Activated naive CD4-positive, alpha-beta T cell treated with anti-CD3 and anti-CD28 coated beads, Interleukin-2, amount 50 U/mL, for 72 hours (primary cell): Measurements from ENCODE around the gene SLC1A2. TPM values are rescaled to one million over a fixed set of nuclear protein-coding genes. Genes with fewer than 3 reads are reported as not detected.
A peak's percentile ranks its signal among the peaks of the same experiment; 100 is the strongest.

Experiments used
- ATAC-seq, 2 donors: fragments of 150-1000 bp; cut with Tn5 transposase; 2 replicates each; pipeline ENCODE4 v1.10.0; 2021; ENCODE audit warnings: mild to moderate bottlenecking in 2 of 2, moderate library complexity in 2 of 2
- DNase-seq, 2 donors: peaks; one replicate each; pipeline ENCODE4 v3.0.0; 2021 to 2022; ENCODE audit warnings: low spot score in 2 of 2
- H3K27ac Mint-ChIP-seq, 2 donors: one replicate each; pipeline ENCODE4 v1.8.0; 2022; ENCODE audit warnings: mild to moderate bottlenecking in 2 of 2, mixed read lengths in 2 of 2
- H3K36me3 Mint-ChIP-seq, 2 donors: one replicate each; pipeline ENCODE4 v1.8.0; 2022; ENCODE audit warnings: mixed read lengths in 2 of 2
- H3K9me3 Mint-ChIP-seq, 2 donors: one replicate each; pipeline ENCODE4 v1.8.0; 2022; ENCODE audit warnings: mixed read lengths in 2 of 2
- total RNA-seq, 2 donors: library from RNA; stranded (reverse); gene quantifications; one replicate each; pipeline ENCODE4 v1.2.3, GENCODE V29; 2022

Gene SLC1A2
- total RNA-seq, 2 donors from 2014 or later = 0.14 TPM; not detected in 1

GRCh38 chr11:35366798-35367197 is 52.6 kb downstream of the SLC1A2 start:
- no peak for DNase-seq
- peak in 1 of 2 donors; percentile 31 for ATAC-seq
- H3K27ac Mint-ChIP-seq = no peak overlapping the region
- peaks cover 5 to 23% of the 10 kb centered on the region in 2 donors for H3K9me3 Mint-ChIP-seq
- peaks cover 8 to 12% of the 10 kb centered on the region in 2 donors for H3K36me3 Mint-ChIP-seq

DNA sequence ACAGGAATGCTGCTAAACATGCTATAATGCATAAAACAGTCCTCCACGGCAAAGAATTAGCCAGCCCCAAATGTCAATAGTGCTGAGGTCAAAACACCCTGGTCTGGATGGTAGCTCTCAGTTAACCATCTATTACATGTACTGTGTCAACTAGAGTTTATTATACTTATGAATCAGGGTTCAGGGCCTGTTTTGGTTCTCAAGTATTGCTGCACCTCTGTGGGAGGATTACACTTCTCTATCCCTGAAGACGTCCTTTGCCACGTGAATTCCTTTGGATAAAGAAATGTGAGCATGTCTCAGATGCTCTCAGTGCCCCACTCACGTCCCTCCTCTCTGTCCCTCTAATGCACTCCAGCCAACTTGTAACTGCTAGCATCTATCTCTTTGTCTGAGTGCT is 53.4 kb downstream of the SLC1A2 start:
- peaks cover 8 to 12% of the 10 kb centered on the region in 2 donors for H3K36me3 Mint-ChIP-seq
- ATAC-seq (no peak), DNase-seq (no peak)
- no peak overlapping the region for H3K27ac Mint-ChIP-seq
- peaks cover 5 to 23% of the 10 kb centered on the region in 2 donors for H3K9me3 Mint-ChIP-seq

DNA sequence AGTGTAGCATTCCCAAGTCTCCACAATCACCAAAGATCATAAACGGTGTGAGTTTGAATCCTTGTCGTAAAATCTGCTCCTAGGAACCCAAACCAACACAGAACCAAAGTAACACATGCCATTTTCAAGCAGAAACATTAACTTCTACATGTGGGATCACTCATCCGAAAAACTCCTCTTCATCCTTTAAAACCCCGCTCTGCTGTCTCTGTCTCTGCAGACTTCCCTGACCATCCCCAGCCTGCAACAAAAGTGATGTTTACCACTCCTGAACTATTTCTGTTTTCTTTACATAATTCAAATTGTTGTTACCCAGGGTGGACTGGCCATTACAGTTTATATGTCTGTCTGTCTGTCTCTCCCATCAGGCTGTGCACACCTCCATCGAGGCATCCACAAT is 54.0 kb downstream of the SLC1A2 start:
- H3K9me3 Mint-ChIP-seq = peaks cover 5 to 23% of the 10 kb centered on the region in 2 donors
- ATAC-seq (no peak), DNase-seq (no peak)
- H3K27ac Mint-ChIP-seq = no peak overlapping the region
- H3K36me3 Mint-ChIP-seq = peaks cover 8 to 12% of the 10 kb centered on the region in 2 donors

GRCh38 chr11:35363854-35364780 is 55.2 kb downstream of the SLC1A2 start:
- H3K9me3 Mint-ChIP-seq = peaks cover 5 to 23% of the 10 kb centered on the region in 2 donors
- H3K36me3 Mint-ChIP-seq = peaks cover 8 to 12% of the 10 kb centered on the region in 2 donors
- peak in 1 of 2 donors; percentile 48 for ATAC-seq
- DNase-seq = no peak
- H3K27ac Mint-ChIP-seq = no peak overlapping the region

GRCh38 chr11:35363246-35363801 is 56.0 kb downstream of the SLC1A2 start:
- ATAC-seq = no peak
- Mint-ChIP-seq H3K9me3 (peaks cover 5 to 23% of the 10 kb centered on the region in 2 donors), H3K27ac (no peak overlapping the region), H3K36me3 (peaks cover 8 to 12% of the 10 kb centered on the region in 2 donors)
- DNase-seq = no peak

- ATAC-seq = no peak
- no peak for DNase-seq
- peaks cover 8 to 12% of the 10 kb centered on the region in 2 donors for H3K36me3 Mint-ChIP-seq
- H3K9me3 Mint-ChIP-seq = peaks cover 5 to 23% of the 10 kb centered on the region in 2 donors
- H3K27ac Mint-ChIP-seq = no peak overlapping the region
These were observed 56.8 kb downstream of the SLC1A2 start for GRCh38 chr11:35362521-35362980.

GRCh38 chr11:35360055-35360530 is 59.3 kb downstream of the SLC1A2 start:
- no peak for DNase-seq

DNA sequence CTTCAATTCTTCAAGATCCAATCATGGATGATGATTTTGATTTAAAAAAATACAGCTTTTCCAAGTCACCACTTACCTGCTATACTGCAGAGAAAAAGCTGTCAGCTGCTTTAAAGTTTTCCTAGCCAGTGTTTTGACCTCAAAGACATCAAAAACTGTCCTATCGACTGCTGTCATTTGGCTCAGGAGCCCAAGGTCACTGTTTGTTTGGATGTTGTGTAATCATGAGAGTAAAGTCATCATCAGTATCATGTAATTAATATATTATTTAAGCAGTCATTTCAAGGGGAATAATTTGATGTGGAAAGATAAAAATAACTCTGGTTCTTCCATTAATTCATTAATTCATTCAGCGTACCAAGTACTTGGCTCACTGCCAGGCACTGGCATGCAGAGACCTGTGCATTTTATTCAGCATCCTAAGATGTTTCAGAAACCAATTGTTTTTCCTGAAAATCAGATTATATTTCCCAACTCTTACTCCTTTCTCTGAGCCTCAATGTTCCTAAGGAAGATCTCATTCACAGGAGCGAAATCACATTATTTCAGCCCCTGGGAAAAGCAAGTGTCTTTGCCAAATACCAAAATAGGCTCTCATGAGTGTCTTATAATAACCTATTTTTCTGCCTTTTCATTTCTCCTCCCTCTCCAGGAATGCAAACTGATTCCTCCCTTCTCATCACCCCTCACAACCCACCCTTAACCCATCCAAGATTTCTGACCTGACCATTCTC is 59.9 kb downstream of the SLC1A2 start:
- no peak for DNase-seq
- Mint-ChIP-seq H3K27ac (peak overlapping the region in 1 of 2 donors; percentile 19), H3K36me3 (no peaks in the 10 kb centered on the region)

More at GRCh38 chr11:35360055-35360530, 59.3 kb downstream of the SLC1A2 start:
- no peak for ATAC-seq
- Mint-ChIP-seq H3K27ac (peak overlapping the region in 1 of 2 donors; percentile 19), H3K36me3 (no peaks in the 10 kb centered on the region), H3K9me3 (peaks cover 0 to under 1% of the 10 kb centered on the region in 2 donors)

GRCh38 chr11:35358391-35358790 is 61.0 kb downstream of the SLC1A2 start:
- no peaks in the 10 kb centered on the region for H3K9me3 Mint-ChIP-seq
- ATAC-seq = no peak
- DNase-seq = no peak
- no peak overlapping the region for H3K27ac Mint-ChIP-seq
- H3K36me3 Mint-ChIP-seq = no peaks in the 10 kb centered on the region

More for the DNA sequence above, 59.9 kb downstream of the SLC1A2 start:
- no peak for ATAC-seq
- no peaks in the 10 kb centered on the region for H3K9me3 Mint-ChIP-seq

- H3K27ac Mint-ChIP-seq = no peak overlapping the region
- DNase-seq (no peak), ATAC-seq (no peak)
- no peaks in the 10 kb centered on the region for H3K36me3 Mint-ChIP-seq
- H3K9me3 Mint-ChIP-seq = no peaks in the 10 kb centered on the region
These were observed 61.4 kb downstream of the SLC1A2 start for GRCh38 chr11:35357923-35358322.

DNA sequence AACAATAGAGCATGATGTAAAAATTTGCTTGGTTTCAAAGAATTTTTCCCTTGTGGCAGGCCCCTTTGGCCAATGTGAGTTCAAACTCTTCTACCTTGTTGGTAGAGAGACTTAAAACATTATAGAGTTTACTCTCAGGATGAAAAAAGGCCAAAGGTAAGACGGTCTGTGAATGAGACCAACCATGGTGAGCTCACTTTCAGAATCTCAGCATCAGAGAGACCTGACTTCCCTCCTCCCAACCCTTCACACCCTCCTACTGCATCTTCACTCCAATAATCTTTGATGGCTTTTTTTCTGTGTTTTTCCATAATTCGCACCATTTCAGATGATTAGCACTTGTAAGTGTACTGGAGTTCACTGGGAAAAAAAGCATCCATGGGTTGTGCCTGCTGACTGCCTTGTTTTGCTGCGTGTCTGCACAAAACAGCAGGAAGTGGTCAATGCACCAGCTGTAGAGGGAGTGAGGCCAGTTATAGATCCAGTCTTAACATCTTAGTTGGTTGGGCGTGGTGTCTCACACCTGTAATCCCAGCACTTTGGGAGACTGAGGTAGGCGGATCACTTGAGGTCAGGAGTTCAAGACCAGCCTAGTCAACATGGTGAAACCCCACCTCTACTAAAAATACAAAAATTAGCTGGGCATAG is 64.1 kb downstream of the SLC1A2 start:
- H3K27ac Mint-ChIP-seq = no peak overlapping the region

GRCh38 chr11:35354644-35355043 is 64.7 kb downstream of the SLC1A2 start:
- Mint-ChIP-seq H3K27ac (no peak overlapping the region), H3K36me3 (no peaks in the 10 kb centered on the region), H3K9me3 (no peaks in the 10 kb centered on the region)
- ATAC-seq = no peak
- DNase-seq = no peak

More for the DNA sequence above, 64.1 kb downstream of the SLC1A2 start:
- ATAC-seq (no peak), DNase-seq (no peak)
- Mint-ChIP-seq H3K36me3 (no peaks in the 10 kb centered on the region), H3K9me3 (no peaks in the 10 kb centered on the region)

GRCh38 chr11:35352077-35352888 is 67.1 kb downstream of the SLC1A2 start:
- no peak for ATAC-seq
- no peak overlapping the region for H3K27ac Mint-ChIP-seq

GRCh38 chr11:35349897-35350296 is 69.5 kb downstream of the SLC1A2 start:
- peaks cover 5 to 13% of the 10 kb centered on the region in 2 donors for H3K36me3 Mint-ChIP-seq
- H3K27ac Mint-ChIP-seq = peak overlapping the region in 1 of 2 donors; percentile 87

More at GRCh38 chr11:35352077-35352888, 67.1 kb downstream of the SLC1A2 start:
- no peaks in the 10 kb centered on the region for H3K9me3 Mint-ChIP-seq
- DNase-seq = no peak
- H3K36me3 Mint-ChIP-seq = no peaks in the 10 kb centered on the region

More at GRCh38 chr11:35349897-35350296, 69.5 kb downstream of the SLC1A2 start:
- ATAC-seq = peak; percentile 54 to 70
- DNase-seq = no peak
- H3K9me3 Mint-ChIP-seq = peaks cover 4 to 12% of the 10 kb centered on the region in 2 donors
